Endometrial microvascular endothelial cells (primary cell): ENCODE results near the gene PML. TPM values are rescaled to one million over a fixed set of nuclear protein-coding genes. Genes with fewer than 3 reads are reported as not detected.

Source experiments
- in situ Hi-C: cut with HindIII; loops from 2 replicates; pipeline ENCODE4 v1.10.0; 2017; ENCODE audit warnings: low sequenced_read_pairs, low pct_unique_long_range_greater_than_20kb; ENCODE audit errors: inconsistent ontology term
- total RNA-seq: library from RNA; depleted of rRNA; stranded (reverse); fragments of >200 nt; gene quantifications from one replicate; pipeline ENCODE4 v1.2.3, GENCODE V29; 2015; ENCODE audit errors: inconsistent ontology term

PML gene
- total RNA-seq, 1 donor from 2014 or later = 78.4 TPM

DNA sequence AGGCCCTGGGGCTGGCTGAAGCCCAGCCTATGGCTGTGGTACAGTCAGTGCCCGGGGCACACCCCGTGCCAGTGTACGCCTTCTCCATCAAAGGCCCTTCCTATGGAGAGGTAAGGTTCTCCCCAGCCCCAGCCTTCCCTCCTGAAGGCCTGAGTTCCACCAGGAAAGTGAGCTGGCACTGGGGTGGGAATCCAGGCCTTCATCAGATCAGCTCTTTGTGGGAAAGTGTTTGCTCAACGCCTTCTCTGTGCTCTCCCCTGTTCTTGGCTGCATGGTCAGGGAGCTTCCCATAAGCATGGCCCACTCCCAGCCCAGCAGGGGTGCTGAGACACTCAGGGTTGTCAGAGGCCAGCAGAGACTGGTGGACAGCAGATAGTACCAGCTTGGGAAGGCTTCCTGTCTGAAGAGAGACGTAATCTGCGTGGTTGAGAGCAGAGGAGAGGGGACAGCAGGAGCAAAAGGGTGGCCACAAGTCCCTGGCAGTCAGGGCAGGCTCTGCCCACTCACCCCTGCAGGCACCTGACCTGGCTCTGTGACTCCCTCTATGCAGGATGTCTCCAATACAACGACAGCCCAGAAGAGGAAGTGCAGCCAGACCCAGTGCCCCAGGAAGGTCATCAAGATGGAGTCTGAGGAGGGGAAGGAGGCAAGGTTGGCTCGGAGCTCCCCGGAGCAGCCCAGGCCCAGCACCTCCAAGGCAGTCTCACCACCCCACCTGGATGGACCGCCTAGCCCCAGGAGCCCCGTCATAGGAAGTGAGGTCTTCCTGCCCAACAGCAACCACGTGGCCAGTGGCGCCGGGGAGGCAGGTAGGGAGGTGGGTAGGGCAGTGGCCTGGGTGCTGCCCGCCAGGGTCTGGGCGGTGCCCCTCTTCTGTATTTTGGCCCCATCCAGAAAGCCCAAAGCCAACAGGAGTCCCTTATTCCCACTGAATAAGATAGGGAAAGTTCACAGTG is 38.4 kb downstream of the PML start:
- in situ Hi-C loops = no loop called here

- in situ Hi-C loops = no loop called here
Measured at GRCh38 chr15:74034206-74034755, 39.8 kb downstream of the PML start.

DNA sequence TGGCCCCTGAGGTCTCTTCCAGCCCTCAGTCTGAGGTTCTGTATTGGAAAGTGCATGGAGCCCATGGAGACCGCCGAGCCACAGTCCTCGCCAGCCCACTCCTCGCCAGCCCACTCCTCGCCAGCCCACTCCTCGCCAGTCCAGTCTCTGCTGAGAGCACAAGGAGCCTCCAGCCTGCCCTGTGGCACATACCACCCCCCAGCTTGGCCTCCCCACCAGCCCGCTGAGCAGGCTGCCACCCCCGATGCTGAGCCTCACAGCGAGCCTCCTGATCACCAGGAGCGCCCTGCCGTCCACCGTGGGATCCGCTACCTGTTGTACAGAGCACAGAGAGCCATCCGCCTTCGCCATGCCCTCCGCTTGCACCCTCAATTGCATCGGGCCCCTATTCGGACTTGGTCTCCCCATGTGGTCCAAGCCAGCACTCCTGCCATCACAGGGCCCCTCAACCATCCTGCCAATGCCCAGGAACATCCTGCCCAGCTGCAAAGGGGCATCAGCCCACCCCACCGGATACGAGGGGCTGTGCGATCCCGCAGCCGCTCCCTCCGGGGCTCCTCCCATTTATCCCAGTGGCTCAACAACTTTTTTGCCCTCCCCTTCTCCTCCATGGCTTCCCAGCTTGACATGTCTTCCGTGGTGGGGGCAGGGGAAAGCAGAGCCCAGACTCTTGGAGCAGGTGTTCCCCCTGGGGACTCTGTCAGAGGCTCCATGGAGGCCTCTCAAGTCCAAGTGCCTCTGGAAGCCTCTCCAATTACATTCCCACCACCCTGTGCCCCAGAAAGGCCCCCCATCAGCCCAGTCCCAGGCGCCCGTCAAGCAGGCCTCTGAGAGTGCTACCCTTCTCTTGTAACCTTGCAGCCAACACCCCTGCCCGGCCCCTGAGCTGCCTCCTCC is 40.9 kb downstream of the PML start:
- in situ Hi-C loops = no loop called here

GRCh38 chr15:74036271-74037170 is 42.0 kb downstream of the PML start:
- in situ Hi-C loops = no loop called here

- in situ Hi-C loops = no loop called here
Measured at GRCh38 chr15:74037171-74038117, 42.9 kb downstream of the PML start.

DNA sequence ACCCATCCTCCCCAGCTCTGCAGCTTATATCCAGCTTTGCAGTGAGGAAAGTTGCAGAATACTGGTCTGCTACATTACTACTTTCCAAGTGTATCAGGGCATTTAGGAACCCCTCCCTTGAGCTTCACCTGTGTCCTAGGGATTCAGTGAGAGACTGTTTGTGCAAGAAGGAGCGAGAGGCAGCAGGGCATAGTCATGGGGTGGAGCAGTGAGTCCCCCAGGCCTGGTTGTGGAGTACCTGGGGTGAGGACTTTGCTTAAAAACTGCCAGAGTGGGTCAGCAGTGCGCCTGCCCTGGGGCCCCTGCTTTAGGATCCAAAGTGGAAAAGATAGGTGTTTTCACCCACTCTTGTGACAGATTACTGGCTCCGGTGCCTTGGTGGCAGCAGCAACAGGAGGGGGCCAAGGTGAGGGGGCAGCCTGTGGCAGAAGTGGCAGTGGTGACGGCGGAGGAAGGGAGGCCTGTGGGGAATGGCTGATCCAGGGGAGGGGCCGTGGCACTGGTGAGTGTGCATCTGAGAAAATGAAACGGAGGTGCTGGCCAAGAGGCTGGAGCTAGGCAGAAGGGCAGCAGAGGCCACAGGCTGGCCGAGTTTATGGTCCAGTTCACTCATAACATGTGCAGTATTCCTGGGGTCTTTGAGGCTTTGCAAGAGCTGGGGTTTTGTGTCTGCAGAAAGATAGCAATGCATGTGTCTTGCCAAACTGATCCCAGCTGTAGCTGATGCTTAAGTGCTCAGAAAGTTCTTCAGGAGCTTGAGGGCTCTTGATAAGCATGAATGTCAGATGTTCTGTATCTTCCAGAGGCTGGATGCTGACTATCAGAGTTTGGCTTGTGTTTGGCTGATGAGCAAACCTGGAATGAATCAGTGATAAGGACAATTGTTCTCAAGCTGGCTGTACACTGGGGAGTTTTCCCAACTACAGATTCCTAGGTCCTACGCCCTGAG is 44.5 kb downstream of the PML start:
- in situ Hi-C loops = no loop called here

GRCh38 chr15:74039656-74040010 is 45.1 kb downstream of the PML start:
- in situ Hi-C loops = no loop called here

DNA sequence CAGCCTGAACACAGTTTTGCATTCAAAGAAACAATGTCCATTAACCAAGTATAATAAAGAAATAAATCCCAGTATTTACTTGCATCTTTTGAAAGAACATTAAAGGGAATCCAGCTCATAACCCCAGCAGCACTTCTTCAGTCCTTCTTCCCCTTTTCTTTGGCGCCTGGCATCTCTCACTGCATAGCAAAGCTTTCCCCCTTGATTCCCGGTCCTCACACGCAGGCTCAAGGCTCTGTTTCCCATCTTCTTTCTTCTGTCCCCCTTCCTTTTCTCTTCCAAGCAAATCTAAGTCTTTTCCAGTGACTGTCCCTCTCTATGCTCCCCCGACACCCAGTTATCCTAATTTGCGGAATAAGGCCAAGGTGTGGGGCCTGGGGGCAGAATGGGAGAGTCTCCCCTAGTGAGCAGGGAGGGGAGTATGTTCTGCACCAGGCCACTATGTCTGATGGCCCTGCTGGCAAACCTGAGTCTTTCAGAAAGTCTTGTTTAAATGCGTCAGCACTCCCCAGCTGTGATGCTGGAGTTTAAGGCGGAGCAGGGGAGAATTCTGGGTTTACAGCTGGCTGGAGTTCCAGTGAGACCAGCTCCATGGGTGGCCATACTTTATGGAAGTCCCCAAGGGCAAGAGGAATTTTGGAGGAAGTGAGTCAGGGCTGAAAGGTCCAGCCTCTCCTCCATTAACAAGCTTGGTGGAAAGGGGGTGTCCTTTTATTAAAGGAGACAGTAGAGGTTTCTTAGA is 45.8 kb downstream of the PML start:
- in situ Hi-C loops = no loop called here

- in situ Hi-C loops = no loop called here
Measured at GRCh38 chr15:74041311-74041756, 46.8 kb downstream of the PML start.

DNA sequence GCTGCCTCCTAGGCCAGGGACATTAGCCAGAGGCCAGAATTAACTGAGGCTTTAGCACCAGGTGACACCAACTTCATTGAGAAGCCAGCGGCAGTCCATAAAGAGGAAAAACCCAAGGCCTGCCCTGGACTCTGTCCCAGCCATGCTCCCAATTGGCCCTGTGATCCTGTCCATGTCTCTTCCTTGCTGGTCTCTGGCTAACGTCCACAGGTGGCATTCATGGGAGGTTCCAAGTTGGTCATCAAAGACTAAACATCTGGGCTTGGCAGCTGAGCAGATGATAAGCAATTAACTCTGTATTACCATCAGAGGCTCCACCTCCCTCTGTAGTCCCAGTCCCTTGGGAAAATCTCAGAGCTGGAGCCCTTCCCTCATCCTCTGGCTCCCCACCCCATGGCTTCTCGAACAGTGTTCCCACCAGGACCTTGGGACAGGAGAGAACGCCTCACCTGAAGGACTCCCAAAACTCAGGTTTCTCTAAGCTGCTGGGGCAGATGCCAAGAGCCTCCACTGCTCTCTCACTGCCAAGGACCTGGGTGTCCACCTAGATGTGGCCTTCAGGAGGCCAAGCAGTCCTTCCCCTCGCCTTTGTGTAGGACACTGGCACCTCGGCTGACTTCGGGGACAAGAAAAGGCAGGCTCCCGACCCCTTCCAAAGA is 47.4 kb downstream of the PML start:
- in situ Hi-C loops = no loop called here

DNA sequence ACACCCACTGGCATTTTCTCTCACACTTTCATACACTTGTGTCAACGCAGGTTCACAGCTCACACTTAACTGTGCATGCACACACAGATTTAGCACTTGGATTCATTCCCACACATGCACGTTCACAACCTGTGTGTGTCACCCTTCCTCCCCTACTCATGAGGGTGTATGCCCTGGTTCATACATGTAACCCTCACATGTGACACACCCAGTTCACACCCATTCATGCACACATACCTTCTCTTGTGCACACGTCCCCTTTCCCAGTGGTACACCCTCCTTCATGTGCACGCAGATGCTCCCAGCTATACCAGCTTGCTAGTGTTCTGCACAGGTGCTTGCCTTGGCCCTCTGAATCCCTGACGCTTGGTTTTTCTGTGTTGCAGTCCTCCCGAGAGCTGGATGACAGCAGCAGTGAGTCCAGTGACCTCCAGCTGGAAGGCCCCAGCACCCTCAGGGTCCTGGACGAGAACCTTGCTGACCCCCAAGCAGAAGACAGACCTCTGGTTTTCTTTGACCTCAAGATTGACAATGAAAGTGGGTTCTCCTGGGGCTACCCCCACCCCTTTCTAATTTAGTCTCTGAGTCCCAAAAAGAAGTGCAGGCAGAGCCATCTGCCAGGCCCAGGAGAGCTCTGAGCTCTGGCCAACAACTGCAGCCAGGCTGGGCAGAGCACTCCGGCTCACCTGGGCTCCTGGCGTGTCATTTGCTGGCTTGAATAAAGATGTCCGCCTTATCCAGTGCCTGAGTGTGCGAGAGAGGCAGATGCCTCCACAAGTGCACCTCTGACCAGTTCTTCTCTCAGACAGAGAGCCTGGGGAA is 48.3 kb downstream of the PML start:
- in situ Hi-C loops = no loop called here

- in situ Hi-C loops = no loop called here
Measured at GRCh38 chr15:74043425-74044266, 49.1 kb downstream of the PML start.

- in situ Hi-C loops = no loop called here
Measured at GRCh38 chr15:74044267-74045110, 50.0 kb downstream of the PML start.
